GM21737 (cell line): ENCODE results near the gene AVP.

ENCODE experiments used
- ATAC-seq: cut with Tn5 transposase; IDR thresholded peaks from one replicate; pipeline ENCODE4 v1.9.1; 2021; ENCODE audit warnings: mild to moderate bottlenecking, moderate library complexity; ENCODE audit not compliant: unreplicated experiment

AVP gene

GRCh38 chr20:3111507-3111906 lies 27.0 kb upstream of the AVP start:
- ATAC-seq, result no peak

- ATAC-seq, result no peak
These were observed 25.1 kb upstream of the AVP start for GRCh38 chr20:3109350-3110302.

GRCh38 chr20:3107464-3108025 lies 23.0 kb upstream of the AVP start:
- no peak for ATAC-seq

GRCh38 chr20:3106658-3107463 lies 22.3 kb upstream of the AVP start:
- ATAC-seq, result no peak

- no peak for ATAC-seq
These were observed 21.7 kb upstream of the AVP start for GRCh38 chr20:3106185-3106584.

- ATAC-seq, result no peak
These were observed 21.0 kb upstream of the AVP start for GRCh38 chr20:3105256-3106137.

- ATAC-seq, result no peak
These were observed 19.0 kb upstream of the AVP start for GRCh38 chr20:3103369-3104032.

GRCh38 chr20:3102575-3103368 lies 18.2 kb upstream of the AVP start:
- no peak for ATAC-seq

- ATAC-seq, result no peak
These were observed 17.4 kb upstream of the AVP start for GRCh38 chr20:3101737-3102574.

GRCh38 chr20:3101251-3101650 lies 16.7 kb upstream of the AVP start:
- no peak for ATAC-seq

- no peak for ATAC-seq
These were observed 16.0 kb upstream of the AVP start for GRCh38 chr20:3100480-3100879.

GRCh38 chr20:3094848-3095629 lies 10.5 kb upstream of the AVP start:
- ATAC-seq, result no peak

GRCh38 chr20:3093861-3094361 lies 9.4 kb upstream of the AVP start:
- no peak for ATAC-seq

GRCh38 chr20:3092611-3093379 lies 8.3 kb upstream of the AVP start:
- no peak for ATAC-seq

GRCh38 chr20:3090565-3090964 lies 6.0 kb upstream of the AVP start:
- ATAC-seq, result no peak

GRCh38 chr20:3088031-3088430 lies 3.5 kb upstream of the AVP start:
- ATAC-seq, result no peak
